HFFc6 (cell line): ENCODE measurements around the gene KCNE5. TPM values are rescaled to one million over a fixed set of nuclear protein-coding genes. Genes with fewer than 3 reads are reported as not detected.

Experiments
- DNase-seq: peaks from one replicate; pipeline ENCODE4 v3.0.0-alpha.2; 2018
- H3K27ac Mint-ChIP-seq: 2 replicates; pipeline ENCODE4 v1.8.0; 2020; ENCODE audit warnings: mild to moderate bottlenecking, mixed read lengths
- H3K27me3 Mint-ChIP-seq: 2 replicates; pipeline ENCODE4 v1.8.0; 2021; ENCODE audit warnings: mild to moderate bottlenecking, moderate library complexity, mixed read lengths; ENCODE audit not compliant: insufficient read depth
- H3K36me3 Mint-ChIP-seq: 2 replicates; pipeline ENCODE4 v1.8.0; 2021; ENCODE audit warnings: low read depth, mixed read lengths
- H3K4me1 Mint-ChIP-seq: 2 replicates; pipeline ENCODE4 v1.8.0; 2020; ENCODE audit warnings: low read depth, mixed read lengths
- H3K4me3 Mint-ChIP-seq: 2 replicates; pipeline ENCODE4 v1.8.0; 2020; ENCODE audit warnings: mild to moderate bottlenecking, moderate library complexity, mixed read lengths
- H3K9me3 Mint-ChIP-seq: 2 replicates; pipeline ENCODE4 v1.8.0; 2020; ENCODE audit warnings: mild to moderate bottlenecking, mixed read lengths
- total RNA-seq, 6 experiments: library from RNA; stranded (reverse); fragmentation: NEBNext Ultra II Directional; extraction: Animal tissue kit (Norgen Biotek cat#: 25700); gene quantifications; 2 replicates in 1 of 6; 3 replicates in 5 of 6; pipeline ENCODE4 v1.2.3, GENCODE V29; 2021
- TF ChIP-seq, protein P1 (sequence below): fragments of 200-600 bp; sonication (generic); IDR thresholded peaks from 2 replicates; pipeline ENCODE4 v1.5.0; 2021; ENCODE audit warnings: antibody characterized with exemption, mild to moderate bottlenecking

Gene KCNE5
- total RNA-seq, 6 experiments from 2014 or later: 0.28 to 0.57 (median 0.37) TPM

DNA sequence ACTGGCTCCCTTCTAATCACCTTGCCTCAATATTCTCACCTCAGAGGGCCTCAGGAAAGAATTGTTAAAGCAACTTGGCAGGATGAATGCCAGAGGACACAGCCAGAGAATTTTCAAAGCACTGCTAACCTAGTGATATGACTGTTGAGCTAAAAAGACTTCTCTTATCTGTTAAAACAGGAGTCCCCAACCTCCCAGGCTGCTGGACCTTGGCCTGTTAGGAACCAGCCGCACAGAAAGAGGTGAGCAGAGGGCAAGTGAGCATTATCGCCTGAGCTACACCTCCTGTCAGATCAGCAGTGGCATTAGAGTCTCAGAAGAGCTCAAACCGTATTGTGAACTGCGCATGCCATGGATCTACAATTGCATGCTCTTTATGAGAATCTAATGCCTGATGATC, 1.7 kb upstream of the KCNE5 start:
- Mint-ChIP-seq H3K27ac (no peak overlapping the region), H3K4me1 (peaks cover 5% of the 10 kb centered on the region; the same call in 1 of the 2 replicates), H3K36me3 (peaks cover 5% of the 10 kb centered on the region; the same call in 1 of the 2 replicates), H3K4me3 (no peak overlapping the region), H3K9me3 (no peaks in the 10 kb centered on the region), H3K27me3 (no peaks in the 10 kb centered on the region)
- TF ChIP-seq, protein P1, sequence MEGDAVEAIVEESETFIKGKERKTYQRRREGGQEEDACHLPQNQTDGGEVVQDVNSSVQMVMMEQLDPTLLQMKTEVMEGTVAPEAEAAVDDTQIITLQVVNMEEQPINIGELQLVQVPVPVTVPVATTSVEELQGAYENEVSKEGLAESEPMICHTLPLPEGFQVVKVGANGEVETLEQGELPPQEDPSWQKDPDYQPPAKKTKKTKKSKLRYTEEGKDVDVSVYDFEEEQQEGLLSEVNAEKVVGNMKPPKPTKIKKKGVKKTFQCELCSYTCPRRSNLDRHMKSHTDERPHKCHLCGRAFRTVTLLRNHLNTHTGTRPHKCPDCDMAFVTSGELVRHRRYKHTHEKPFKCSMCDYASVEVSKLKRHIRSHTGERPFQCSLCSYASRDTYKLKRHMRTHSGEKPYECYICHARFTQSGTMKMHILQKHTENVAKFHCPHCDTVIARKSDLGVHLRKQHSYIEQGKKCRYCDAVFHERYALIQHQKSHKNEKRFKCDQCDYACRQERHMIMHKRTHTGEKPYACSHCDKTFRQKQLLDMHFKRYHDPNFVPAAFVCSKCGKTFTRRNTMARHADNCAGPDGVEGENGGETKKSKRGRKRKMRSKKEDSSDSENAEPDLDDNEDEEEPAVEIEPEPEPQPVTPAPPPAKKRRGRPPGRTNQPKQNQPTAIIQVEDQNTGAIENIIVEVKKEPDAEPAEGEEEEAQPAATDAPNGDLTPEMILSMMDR: no peak
- no peak for DNase-seq

DNA sequence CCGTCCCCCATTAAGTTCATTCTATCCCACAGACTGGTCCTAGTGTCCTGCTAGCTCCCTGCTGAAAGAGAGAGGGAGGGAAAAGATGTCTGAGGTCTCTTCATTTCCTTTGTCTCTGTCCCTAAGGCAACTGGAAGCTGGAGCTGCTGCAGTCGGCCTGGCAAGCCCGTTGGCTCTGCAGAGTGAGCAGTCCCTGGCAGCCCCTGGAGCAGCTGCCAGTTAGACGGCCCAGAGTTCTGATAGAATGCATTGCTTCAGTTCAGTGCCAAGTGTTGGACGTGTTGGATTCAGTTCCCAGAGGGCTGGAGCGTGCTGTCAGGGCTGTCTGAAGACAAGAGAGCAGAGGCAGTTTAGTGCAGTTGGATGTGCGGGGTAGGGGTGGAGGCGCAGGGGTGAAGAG, 975 bp downstream of the KCNE5 start:
- peaks cover 5% of the 10 kb centered on the region; the same call in 1 of the 2 replicates for H3K36me3 Mint-ChIP-seq
- no peaks in the 10 kb centered on the region for H3K27me3 Mint-ChIP-seq
- no peak overlapping the region for H3K27ac Mint-ChIP-seq
- TF ChIP-seq, protein P1: no peak
- no peak overlapping the region for H3K4me3 Mint-ChIP-seq
- DNase-seq: no peak
- no peaks in the 10 kb centered on the region for H3K9me3 Mint-ChIP-seq
- peaks cover 5% of the 10 kb centered on the region; the same call in 1 of the 2 replicates for H3K4me1 Mint-ChIP-seq

DNA sequence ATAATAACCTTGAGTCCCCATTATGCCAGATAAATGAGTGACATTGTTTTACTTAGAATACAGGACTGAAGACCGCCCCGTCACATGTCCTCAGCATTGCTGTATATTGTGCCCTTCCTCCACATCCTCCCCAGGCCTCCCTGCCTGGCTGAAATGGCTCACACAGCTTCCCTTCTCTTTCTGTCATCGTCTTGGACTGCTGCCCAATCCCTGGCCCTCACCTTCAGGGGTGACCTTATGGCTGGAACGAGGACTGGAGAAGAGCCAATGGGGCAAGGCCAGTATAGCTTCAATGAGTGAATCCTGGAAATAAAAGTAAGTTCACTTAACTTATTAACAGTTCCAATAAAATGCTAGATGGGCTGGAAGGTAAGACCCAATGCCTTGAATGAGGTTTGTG, 2.7 kb downstream of the KCNE5 start:
- H3K4me3 Mint-ChIP-seq: no peak overlapping the region
- no peaks in the 10 kb centered on the region for H3K36me3 Mint-ChIP-seq
- H3K4me1 Mint-ChIP-seq: no peaks in the 10 kb centered on the region; the same call in 1 of the 2 replicates
- H3K27me3 Mint-ChIP-seq: no peaks in the 10 kb centered on the region
- no peak for DNase-seq
- H3K27ac Mint-ChIP-seq: no peak overlapping the region
- TF ChIP-seq, protein P1: no peak
- no peaks in the 10 kb centered on the region for H3K9me3 Mint-ChIP-seq

DNA sequence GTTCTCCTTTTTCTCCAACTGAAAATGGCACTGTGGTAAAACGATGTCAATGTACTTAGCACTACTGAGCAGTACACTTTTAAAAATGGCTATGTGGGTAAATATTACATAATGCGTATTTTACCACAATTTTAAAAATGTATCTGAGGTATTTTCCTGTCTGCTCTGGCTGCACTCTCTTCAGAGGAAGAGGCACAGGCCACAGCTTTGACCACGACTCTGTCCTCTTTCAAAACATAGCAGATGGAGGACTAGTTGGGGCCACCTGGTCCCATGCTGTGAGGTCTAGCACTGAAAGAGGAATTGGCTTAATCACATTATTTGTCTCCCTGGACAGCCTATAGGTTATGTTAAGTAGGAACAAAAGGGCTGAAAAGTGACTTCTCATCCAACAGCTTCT, 5.2 kb downstream of the KCNE5 start:
- no peaks in the 10 kb centered on the region for H3K27me3 Mint-ChIP-seq
- H3K9me3 Mint-ChIP-seq: no peaks in the 10 kb centered on the region
- TF ChIP-seq, protein P1: no peak
- no peak overlapping the region for H3K27ac Mint-ChIP-seq
- H3K4me3 Mint-ChIP-seq: no peak overlapping the region
- DNase-seq: no peak
- H3K36me3 Mint-ChIP-seq: no peaks in the 10 kb centered on the region
- H3K4me1 Mint-ChIP-seq: no peaks in the 10 kb centered on the region

DNA sequence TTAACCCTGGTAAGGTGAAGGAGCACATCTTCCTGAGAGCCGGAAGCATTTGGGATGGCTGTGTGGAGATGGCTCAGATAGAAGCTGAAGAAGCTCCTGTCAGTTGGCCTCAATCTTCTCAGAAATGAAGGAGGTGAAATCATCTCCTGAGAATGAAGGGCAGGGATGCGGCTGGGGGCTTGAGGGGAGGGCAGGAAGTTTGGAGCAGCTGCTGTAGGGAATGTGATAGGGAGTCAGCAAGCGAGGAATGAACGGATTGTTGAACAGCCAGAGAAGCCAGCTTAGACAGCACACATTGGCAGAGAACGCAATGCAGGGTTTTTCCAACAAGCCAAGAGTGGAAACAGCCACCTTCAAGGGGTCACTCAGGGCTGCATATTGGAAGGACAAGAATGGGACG, 10.0 kb downstream of the KCNE5 start:
- H3K27me3 Mint-ChIP-seq: no peaks in the 10 kb centered on the region
- TF ChIP-seq, protein P1: no peak
- no peaks in the 10 kb centered on the region for H3K4me1 Mint-ChIP-seq
- H3K9me3 Mint-ChIP-seq: no peaks in the 10 kb centered on the region
- no peak for DNase-seq
- no peaks in the 10 kb centered on the region for H3K36me3 Mint-ChIP-seq
- no peak overlapping the region for H3K4me3 Mint-ChIP-seq
- no peak overlapping the region for H3K27ac Mint-ChIP-seq

DNA sequence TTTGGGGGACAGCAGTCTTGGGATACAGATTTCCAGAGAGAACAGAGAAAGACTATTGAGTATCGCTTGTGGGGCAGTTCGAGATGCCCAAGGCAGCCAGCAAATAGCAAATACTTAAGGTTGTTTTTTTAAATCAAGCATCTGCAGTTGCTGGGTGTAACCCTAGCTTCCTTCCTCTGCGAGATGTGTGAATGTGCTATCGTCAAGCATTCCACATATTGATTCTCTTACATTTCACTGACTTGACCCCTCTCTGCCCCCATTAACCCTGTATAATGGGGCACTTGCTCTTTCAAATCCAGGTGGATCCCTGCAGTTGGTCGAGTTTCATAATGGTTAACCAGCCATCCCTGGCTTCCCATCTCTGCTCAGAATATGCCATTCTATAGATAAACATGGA, 23.5 kb downstream of the KCNE5 start:
- no peak overlapping the region for H3K4me3 Mint-ChIP-seq
- no peaks in the 10 kb centered on the region for H3K36me3 Mint-ChIP-seq
- TF ChIP-seq, protein P1: no peak
- H3K27me3 Mint-ChIP-seq: peaks cover 9% of the 10 kb centered on the region
- H3K9me3 Mint-ChIP-seq: peaks cover 6% of the 10 kb centered on the region
- no peak overlapping the region for H3K27ac Mint-ChIP-seq
- no peak for DNase-seq
- peaks cover 7% of the 10 kb centered on the region for H3K4me1 Mint-ChIP-seq
